AG09309 (cell line): ENCODE results near the gene PARD6B.

ENCODE experiments used
- DNase-seq: peaks from one replicate; pipeline ENCODE4 v3.0.0-alpha.2; 2010; ENCODE audit warnings: low read depth
- H3K4me3 ChIP-seq: 2 replicates; pipeline ENCODE4 v1.5.1; 2011; ENCODE audit warnings: mild to moderate bottlenecking, low read depth, low read length, moderate library complexity; ENCODE audit not compliant: control insufficient read depth
- TF ChIP-seq, protein P1 (sequence below): IDR thresholded peaks from 2 replicates; pipeline ENCODE4 v1.5.1; 2011; ENCODE audit warnings: mild to moderate bottlenecking, low read depth, low read length, inconsistent platforms; ENCODE audit not compliant: insufficient read depth, control insufficient read depth; ENCODE audit errors: missing control alignments

PARD6B gene

DNA sequence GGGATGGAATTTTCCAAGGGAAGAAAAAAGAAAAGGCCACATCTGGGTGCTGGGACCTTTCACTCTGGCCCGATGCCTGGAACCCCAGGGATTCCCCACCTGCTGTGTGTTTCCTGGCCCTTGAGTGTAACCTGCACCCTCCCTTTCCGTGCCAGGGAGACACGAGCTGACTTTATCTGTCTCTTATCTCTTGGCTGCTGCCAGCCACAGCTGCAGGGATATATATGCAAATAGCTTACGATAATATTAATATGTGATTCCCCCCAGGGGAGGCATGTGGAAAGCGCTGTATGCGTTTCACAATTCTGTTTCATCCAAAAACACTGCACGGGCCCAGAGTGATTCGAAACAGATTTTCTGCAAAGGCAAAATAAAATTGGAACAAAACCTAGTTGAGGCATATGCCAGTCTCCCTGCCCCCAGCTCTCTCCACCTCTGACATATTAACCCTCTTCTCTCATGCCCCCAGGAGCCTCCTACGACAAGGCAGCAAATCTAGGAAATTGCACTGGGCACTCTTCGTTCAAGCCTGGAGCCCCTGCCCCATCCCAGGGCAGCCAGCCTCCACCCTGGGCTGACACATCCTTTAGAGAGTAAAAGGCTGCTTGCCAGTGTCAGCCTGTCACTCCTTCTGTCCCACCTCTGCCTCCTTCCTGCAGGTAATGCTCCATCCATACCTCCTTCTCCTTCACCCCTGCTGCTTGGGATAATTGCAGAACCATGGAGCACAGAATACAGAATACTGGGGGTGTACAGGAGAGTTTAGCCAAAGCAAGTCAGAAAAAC is 41.3 kb upstream of the PARD6B start:
- DNase-seq: no peak
- TF ChIP-seq, protein P1, sequence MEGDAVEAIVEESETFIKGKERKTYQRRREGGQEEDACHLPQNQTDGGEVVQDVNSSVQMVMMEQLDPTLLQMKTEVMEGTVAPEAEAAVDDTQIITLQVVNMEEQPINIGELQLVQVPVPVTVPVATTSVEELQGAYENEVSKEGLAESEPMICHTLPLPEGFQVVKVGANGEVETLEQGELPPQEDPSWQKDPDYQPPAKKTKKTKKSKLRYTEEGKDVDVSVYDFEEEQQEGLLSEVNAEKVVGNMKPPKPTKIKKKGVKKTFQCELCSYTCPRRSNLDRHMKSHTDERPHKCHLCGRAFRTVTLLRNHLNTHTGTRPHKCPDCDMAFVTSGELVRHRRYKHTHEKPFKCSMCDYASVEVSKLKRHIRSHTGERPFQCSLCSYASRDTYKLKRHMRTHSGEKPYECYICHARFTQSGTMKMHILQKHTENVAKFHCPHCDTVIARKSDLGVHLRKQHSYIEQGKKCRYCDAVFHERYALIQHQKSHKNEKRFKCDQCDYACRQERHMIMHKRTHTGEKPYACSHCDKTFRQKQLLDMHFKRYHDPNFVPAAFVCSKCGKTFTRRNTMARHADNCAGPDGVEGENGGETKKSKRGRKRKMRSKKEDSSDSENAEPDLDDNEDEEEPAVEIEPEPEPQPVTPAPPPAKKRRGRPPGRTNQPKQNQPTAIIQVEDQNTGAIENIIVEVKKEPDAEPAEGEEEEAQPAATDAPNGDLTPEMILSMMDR: no peak
- H3K4me3 ChIP-seq: no peak overlapping the region

DNA sequence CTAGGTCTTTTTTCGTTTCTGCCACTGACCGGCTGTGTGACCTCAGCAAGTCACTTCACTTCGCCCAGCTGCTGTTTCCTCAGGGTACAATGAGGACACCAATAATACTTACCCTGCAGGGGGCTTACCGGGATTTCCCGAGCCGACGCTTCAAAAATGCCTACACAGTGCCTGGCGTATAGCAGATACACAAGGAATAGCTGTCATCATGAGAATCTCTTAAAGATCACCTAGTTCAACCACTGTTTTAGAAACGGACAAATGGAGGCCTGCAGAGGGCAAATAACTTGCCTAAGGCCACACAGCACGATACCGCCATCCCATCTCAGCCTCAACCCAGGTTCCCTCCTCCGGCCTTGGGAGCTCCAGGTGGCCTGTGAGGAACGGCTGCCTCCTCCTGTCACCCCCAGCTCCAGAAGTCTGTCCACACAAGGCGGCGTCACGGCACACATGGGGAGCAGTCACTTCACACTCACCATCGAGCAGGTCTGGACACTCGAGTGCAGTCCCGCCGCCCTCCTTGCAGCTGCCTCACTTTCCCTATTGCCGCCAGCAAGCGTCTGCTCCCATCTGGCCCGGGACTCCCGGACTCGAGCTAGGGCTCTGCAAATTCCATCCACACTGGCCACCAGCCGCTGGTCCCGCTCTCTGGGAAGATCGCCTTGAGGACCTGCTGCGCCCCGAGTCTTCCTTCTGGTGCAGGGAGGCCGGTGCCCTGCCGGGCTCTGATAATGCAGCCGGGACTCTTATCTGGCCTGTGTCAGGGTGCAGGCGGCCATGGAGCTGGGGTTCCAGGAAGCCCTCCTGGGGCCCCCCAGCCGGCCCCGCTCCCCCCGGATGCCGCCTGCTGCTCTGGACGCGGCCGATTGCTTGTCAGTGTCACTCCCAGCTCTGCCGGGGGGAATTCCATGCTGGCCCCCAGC is 40.5 kb upstream of the PARD6B start, which contains the start of gene RIPOR3:
TSS of gene RIPOR3 (minus strand) at position 893 of the 923 bp plus-strand sequence. CDS start at position 479, 414 bp downstream.
- TF ChIP-seq, protein P1: no peak
- no peak for DNase-seq
- peak within 1 kb of the TSS; percentile 40 for H3K4me3 ChIP-seq

DNA sequence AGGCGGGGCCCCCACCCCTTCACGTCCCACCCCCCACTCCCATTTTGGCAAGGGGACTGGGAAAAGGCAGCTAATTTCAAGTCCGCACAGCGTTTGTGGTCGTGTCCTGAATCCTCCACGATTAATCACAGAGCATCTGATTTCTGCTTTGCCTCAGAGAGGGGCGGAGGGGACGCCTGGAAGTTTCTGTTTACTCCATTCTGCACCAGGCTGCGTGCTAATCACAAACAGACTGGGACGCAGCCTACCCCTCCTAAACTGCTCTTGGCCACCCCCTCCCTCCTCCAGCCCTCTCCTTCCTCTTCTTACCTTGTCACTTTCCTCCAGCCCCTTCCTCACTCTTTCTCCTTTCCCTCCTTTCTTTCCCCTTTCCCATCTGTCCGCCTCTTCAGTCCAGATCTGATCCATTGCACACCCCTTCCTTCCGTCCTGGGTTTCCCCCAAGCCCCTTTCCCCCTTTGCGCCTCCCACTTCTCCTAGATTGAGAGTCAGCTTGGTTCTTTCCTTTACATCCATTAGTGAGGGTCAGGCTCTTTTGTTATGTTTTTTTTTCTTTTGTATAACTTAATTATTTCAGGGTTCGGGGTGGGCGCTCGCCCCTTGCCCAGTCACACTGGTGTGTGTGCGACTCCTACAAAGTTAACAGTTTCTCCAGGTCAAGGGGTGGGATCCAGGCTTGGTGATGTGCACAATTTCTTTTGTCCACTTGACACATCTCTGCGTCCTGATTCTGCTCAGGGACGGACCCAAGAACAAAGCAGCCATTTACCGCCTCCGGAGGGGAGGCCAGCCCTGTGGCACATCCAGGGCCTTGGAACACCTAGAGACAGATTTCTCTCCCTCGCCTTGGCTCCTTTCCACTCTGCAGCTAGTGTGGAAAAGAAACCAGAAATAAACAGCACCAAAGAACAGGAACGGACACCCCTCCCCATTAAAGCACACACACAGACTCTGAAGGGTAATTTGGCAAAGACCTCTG is 39.5 kb upstream of the PARD6B start:
- TF ChIP-seq, protein P1: no peak
- no peak for DNase-seq
- peak overlapping the region; percentile 40 for H3K4me3 ChIP-seq

DNA sequence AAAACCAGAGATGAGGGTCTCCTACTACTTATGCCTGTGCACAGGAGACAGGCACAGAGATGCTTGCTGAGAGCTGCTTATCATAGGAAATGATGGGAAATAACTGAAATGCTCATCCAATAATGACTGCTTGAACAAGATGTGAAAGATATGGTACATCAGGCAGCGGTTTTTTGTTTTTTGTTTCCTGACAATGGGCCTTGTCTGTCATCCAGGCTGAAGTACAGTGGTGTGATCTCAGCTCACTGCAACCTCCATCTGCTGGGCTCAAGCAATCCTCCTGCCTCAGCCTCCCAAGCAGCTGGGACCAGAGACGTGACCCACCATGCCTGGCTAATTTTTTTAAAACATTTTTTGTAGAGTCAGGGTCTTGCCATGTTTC is 38.8 kb upstream of the PARD6B start:
- no peak overlapping the region for H3K4me3 ChIP-seq
- TF ChIP-seq, protein P1: no peak
- no peak for DNase-seq

DNA sequence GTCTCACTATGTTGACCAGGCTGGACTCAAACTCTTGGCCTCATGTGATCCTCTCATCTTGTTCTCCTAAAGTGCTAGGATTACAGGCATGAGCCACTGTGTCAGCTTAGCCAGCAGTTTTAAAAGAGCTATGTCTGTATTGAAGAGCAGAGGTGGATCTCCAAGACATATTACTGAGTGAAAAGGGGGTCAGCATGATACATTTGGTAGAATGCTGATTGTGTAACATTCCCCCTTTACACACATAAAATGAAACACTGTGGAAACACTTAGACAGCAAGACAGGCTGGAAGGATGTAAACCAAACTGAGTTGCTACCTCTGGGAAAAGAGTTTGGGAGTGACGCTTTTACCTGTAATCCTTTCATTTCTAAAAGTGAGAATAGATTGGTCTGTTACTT is 38.4 kb upstream of the PARD6B start:
- TF ChIP-seq, protein P1: no peak
- H3K4me3 ChIP-seq: no peak overlapping the region
- DNase-seq: no peak
